H1 (cell line): Measurements from ENCODE around the gene NUP85. TPM values are rescaled to one million over a fixed set of nuclear protein-coding genes. Genes with fewer than 3 reads are reported as not detected.

ENCODE experiments used
- CTCF ChIA-PET: fragments of 300-600 bp; sonication (Branson Sonifier 250); formaldehyde crosslinking; loops from one replicate; lab custom pipeline; 2021; ENCODE audit not compliant: partially characterized antibody; lab: Charles Lee
- POLR2A ChIA-PET: fragments of 300-600 bp; sonication (Branson Sonifier 250); formaldehyde crosslinking; loops from one replicate; lab custom pipeline; 2021; ENCODE audit warnings: inconsistent platforms; ENCODE audit not compliant: partially characterized antibody; lab: Charles Lee
- DNase-seq, 2 experiments: peaks; one replicate each; pipeline versions ENCODE4 v3.0.0 to v3.0.0-alpha.2; 2010 to 2022; ENCODE audit warnings: low spot score in 2 of 2, low read depth in 1 of 2, mixed read lengths in 1 of 2
- FAIRE-seq: peaks from 2 replicates; lab custom pipeline; 2011; peaks lifted over from hg19 to GRCh38; lab: Jason Lieb, UNC
- H2AFZ ChIP-seq: 2 replicates; pipeline ENCODE4 v1.8.1; 2012; ENCODE audit warnings: low read length, inconsistent platforms
- H2AK5ac ChIP-seq: 2 replicates; pipeline ENCODE4 v1.6.1; 2013; ENCODE audit warnings: low read depth, low read length
- H2BK120ac ChIP-seq: replicated peaks from 2 replicates; pipeline ENCODE3; 2013; ENCODE audit warnings: low read depth, low read length, inconsistent platforms
- H2BK12ac ChIP-seq: 2 replicates; pipeline ENCODE4 v1.6.1; 2013; ENCODE audit warnings: low read depth, low read length
- H2BK15ac ChIP-seq: 2 replicates; pipeline ENCODE4 v1.6.1; 2013; ENCODE audit warnings: low read length
- H2BK20ac ChIP-seq: 2 replicates; pipeline ENCODE4 v1.6.1; 2013; ENCODE audit warnings: low read length
- H2BK5ac ChIP-seq: 2 replicates; pipeline ENCODE4 v1.6.1; 2013; ENCODE audit warnings: low read depth, low read length
- H3K14ac ChIP-seq: 2 replicates; pipeline ENCODE4 v1.6.1; 2013; ENCODE audit warnings: inconsistent platforms; ENCODE audit not compliant: insufficient read length
- H3K18ac ChIP-seq: 2 replicates; pipeline ENCODE4 v1.6.1; 2013; ENCODE audit warnings: low read length; ENCODE audit errors: extremely low read depth
- H3K23ac ChIP-seq: 2 replicates; pipeline ENCODE4 v1.6.1; 2013; ENCODE audit warnings: inconsistent platforms; ENCODE audit not compliant: insufficient read length
- H3K23me2 ChIP-seq: 2 replicates; pipeline ENCODE4 v1.6.1; 2013; ENCODE audit warnings: low read depth, low read length
- H3K27ac ChIP-seq: 2 replicates; pipeline ENCODE4 v1.6.1; 2011; ENCODE audit warnings: low read depth, low read length, inconsistent platforms
- H3K27me3 ChIP-seq, 4 experiments: replicated peaks in 1 of 4; 1 replicate in 1 of 4; 2 replicates in 3 of 4; pipeline versions ENCODE4 v1.6.1 to v1.8.1; 2011 to 2013; ENCODE audit warnings: low read length in 3 of 4, mild to moderate bottlenecking in 3 of 4, inconsistent platforms in 2 of 4, mixed read lengths in 2 of 4, moderate library complexity in 1 of 4; ENCODE audit not compliant: control insufficient read depth in 3 of 4, insufficient read depth in 3 of 4; ENCODE audit errors: extremely low read depth in 1 of 4
- H3K36me3 ChIP-seq, 4 experiments: 2 replicates each; pipeline versions ENCODE4 v1.6.1 to v1.8.1; 2011 to 2013; ENCODE audit warnings: mild to moderate bottlenecking in 4 of 4, low read length in 3 of 4, moderate library complexity in 2 of 4, control low read depth in 1 of 4, inconsistent platforms in 1 of 4; ENCODE audit not compliant: insufficient read depth in 4 of 4, control insufficient read depth in 2 of 4
- H3K4ac ChIP-seq: replicated peaks from 2 replicates; pipeline ENCODE3; 2013; ENCODE audit warnings: low read length, low read depth, mixed read lengths, inconsistent platforms; ENCODE audit not compliant: insufficient read length
- H3K4me1 ChIP-seq, 4 experiments: replicated peaks in 1 of 4; 1 replicate in 1 of 4; 2 replicates in 3 of 4; pipeline versions ENCODE4 v1.6.1 to v1.8.1; 2011 to 2013; ENCODE audit warnings: low read length in 3 of 4, inconsistent platforms in 2 of 4, mixed read lengths in 1 of 4; ENCODE audit not compliant: insufficient read depth in 4 of 4, control insufficient read depth in 3 of 4
- H3K4me2 ChIP-seq, 2 experiments: 2 replicates each; pipeline versions ENCODE4 v1.6.1 to v1.8.1; 2011 to 2013; ENCODE audit warnings: low read depth in 2 of 2, low read length in 2 of 2, control low read depth in 1 of 2, inconsistent platforms in 1 of 2, mild to moderate bottlenecking in 1 of 2; ENCODE audit not compliant: insufficient read depth in 1 of 2
- H3K4me3 ChIP-seq, 4 experiments: fragments of 200-600, 300-600 bp in 1 of 4; sonication (generic), shearing (Covaris generic), sonication (Bioruptor Twin) in 1 of 4; 2 replicates each; pipeline versions ENCODE4 v1.5.1 to v1.8.1; 2011 to 2016; ENCODE audit warnings: low read length in 4 of 4, low read depth in 3 of 4, control low read depth in 2 of 4, inconsistent platforms in 2 of 4, mild to moderate bottlenecking in 2 of 4, mixed read lengths in 1 of 4, moderate library complexity in 1 of 4; ENCODE audit not compliant: insufficient read depth in 2 of 4; ENCODE audit errors: extremely low read depth in 1 of 4
- H3K56ac ChIP-seq: replicated peaks from 2 replicates; pipeline ENCODE3; 2013; ENCODE audit warnings: low read depth, mild to moderate bottlenecking, mixed read lengths, low read length, inconsistent platforms; ENCODE audit not compliant: insufficient read length
- H3K79me1 ChIP-seq: 2 replicates; pipeline ENCODE4 v1.6.1; 2013; ENCODE audit warnings: low read depth, low read length, control low read depth
- H3K79me2 ChIP-seq, 2 experiments: 2 replicates each; pipeline versions ENCODE4 v1.6.1 to v1.8.1; 2012 to 2013; ENCODE audit warnings: low read length in 2 of 2, mild to moderate bottlenecking in 2 of 2, inconsistent platforms in 1 of 2; ENCODE audit not compliant: insufficient read depth in 2 of 2, control insufficient read depth in 1 of 2
- H3K9ac ChIP-seq, 4 experiments: replicated peaks in 1 of 4; 1 replicate in 1 of 4; 2 replicates in 3 of 4; pipeline versions ENCODE4 v1.6.1 to v1.8.1; 2011 to 2013; ENCODE audit warnings: low read depth in 3 of 4, low read length in 3 of 4, control low read depth in 2 of 4, mild to moderate bottlenecking in 2 of 4, moderate library complexity in 2 of 4, inconsistent platforms in 1 of 4; ENCODE audit errors: extremely low read depth in 1 of 4
- H3K9me3 ChIP-seq, 2 experiments: 2 replicates each; pipeline versions ENCODE4 v1.6.1 to v1.8.1; 2012 to 2013; ENCODE audit warnings: mild to moderate bottlenecking in 2 of 2, moderate library complexity in 2 of 2, control low read depth in 1 of 2, inconsistent platforms in 1 of 2, low read depth in 1 of 2, low read length in 1 of 2, mixed read lengths in 1 of 2; ENCODE audit not compliant: insufficient read depth in 2 of 2
- H4K20me1 ChIP-seq, 2 experiments: replicated peaks in 1 of 2; 2 replicates each; pipeline versions ENCODE3 to v1.8.1; 2011 to 2013; ENCODE audit warnings: inconsistent platforms in 2 of 2, low read length in 2 of 2, mild to moderate bottlenecking in 1 of 2; ENCODE audit not compliant: insufficient read depth in 2 of 2, control insufficient read depth in 1 of 2
- H4K5ac ChIP-seq: 2 replicates; pipeline ENCODE4 v1.6.1; 2013; ENCODE audit warnings: low read length, low read depth, mixed read lengths, inconsistent platforms; ENCODE audit not compliant: insufficient read length
- H4K8ac ChIP-seq: 2 replicates; pipeline ENCODE4 v1.8.0; 2013; ENCODE audit warnings: mild to moderate bottlenecking, moderate library complexity, low read length, inconsistent platforms; ENCODE audit not compliant: insufficient read depth; ENCODE audit errors: extremely low read depth
- H4K91ac ChIP-seq: replicated peaks from 2 replicates; pipeline ENCODE3; 2013; ENCODE audit warnings: low read length, mixed read lengths, inconsistent platforms; ENCODE audit not compliant: insufficient read length
- ASH2L ChIP-seq: fragments of 200-600, 300-600 bp; sonication (generic); IDR thresholded peaks from one replicate; pipeline ENCODE4 v1.7.1; 2017; ENCODE audit warnings: low read length
- ATF3 ChIP-seq: IDR thresholded peaks from 2 replicates; pipeline ENCODE4 v1.6.1; 2011; ENCODE audit warnings: low read depth, mild to moderate bottlenecking, low read length; ENCODE audit not compliant: insufficient read depth
- CBX5 ChIP-seq: fragments of 300-800, 300-1000 bp; sonication (generic); IDR thresholded peaks from 2 replicates; pipeline ENCODE4 v1.7.1; 2016; ENCODE audit warnings: antibody characterized with exemption, low read length, low read depth
- EP300 ChIP-seq, 2 experiments: IDR thresholded peaks; 1 replicate in 1 of 2; 2 replicates in 1 of 2; pipeline ENCODE4 v1.6.1; 2011 to 2012; ENCODE audit warnings: low read depth in 2 of 2, low read length in 2 of 2, mild to moderate bottlenecking in 2 of 2, borderline replicate concordance in 1 of 2, inconsistent platforms in 1 of 2, moderate library complexity in 1 of 2
- EZH2 ChIP-seq: fragments of 200-600 bp; sonication (generic); IDR thresholded peaks from 2 replicates; pipeline ENCODE4 v1.7.1; 2012; ENCODE audit warnings: low read depth, mild to moderate bottlenecking, moderate library complexity, low read length, inconsistent platforms; ENCODE audit not compliant: severe bottlenecking
- KDM4A ChIP-seq: IDR thresholded peaks from one replicate; pipeline ENCODE4 v1.7.1; 2012; ENCODE audit warnings: low read depth, mild to moderate bottlenecking, moderate library complexity, low read length, inconsistent platforms; ENCODE audit not compliant: severe bottlenecking
- RFX5 ChIP-seq: IDR thresholded peaks from 2 replicates; pipeline ENCODE4 v1.6.1; 2011; ENCODE audit warnings: low read depth, low read length, improper control_type of control experiment, borderline replicate concordance
- SIRT6 ChIP-seq: IDR thresholded peaks from one replicate; pipeline ENCODE4 v1.7.1; 2012; ENCODE audit warnings: low read length, inconsistent platforms
- SIX5 ChIP-seq: IDR thresholded peaks from 2 replicates; pipeline ENCODE4 v1.6.1; 2011; ENCODE audit warnings: mild to moderate bottlenecking, low read depth, low read length
- SP1 ChIP-seq: IDR thresholded peaks from 2 replicates; pipeline ENCODE4 v1.6.1; 2011; ENCODE audit warnings: low read depth, low read length
- SP2 ChIP-seq: IDR thresholded peaks from 2 replicates; pipeline ENCODE4 v1.6.1; 2012; ENCODE audit warnings: mild to moderate bottlenecking, low read length, inconsistent platforms
- SP4 ChIP-seq: IDR thresholded peaks from 2 replicates; pipeline ENCODE4 v1.6.1; 2012; ENCODE audit warnings: low read length, inconsistent platforms
- TBP ChIP-seq: IDR thresholded peaks from 2 replicates; pipeline ENCODE4 v1.6.1; 2011; ENCODE audit warnings: low read depth, low read length, improper control_type of control experiment
- TEAD4 ChIP-seq: IDR thresholded peaks from 2 replicates; pipeline ENCODE4 v1.6.1; 2012; ENCODE audit warnings: low read depth, low read length, inconsistent platforms, mixed read lengths
- YY1 ChIP-seq: IDR thresholded peaks from 2 replicates; pipeline ENCODE4 v1.6.1; 2011; ENCODE audit warnings: low read depth, mild to moderate bottlenecking, low read length
- WGBS, 2 experiments: shearing (Covaris generic) in 1 of 2; methylation state at CpG; one replicate each; pipeline versions ENCODE4 v1.1.6 to v1.1.7; 2013 to 2015; ENCODE audit warnings: low lambda C conversion rate in 2 of 2, mixed read lengths in 2 of 2, inconsistent platforms in 1 of 2, low coverage in 1 of 2, missing lambda C conversion rate in 1 of 2; ENCODE audit not compliant: insufficient replicate concordance in 2 of 2, insufficient coverage in 1 of 2, insufficient read length in 1 of 2; ENCODE audit errors: extremely low coverage in 1 of 2, missing lambda C conversion rate in 1 of 2; 5-methylcytosine and 5-hydroxymethylcytosine counted together
- polyA plus RNA-seq, 7 experiments: library from polyadenylated mRNA; depleted of rRNA in 3 of 7; stranded (reverse) in 5 of 7; unstranded in 2 of 7; fragments of >200 nt in 5 of 7; fragments of 200-250 nt in 2 of 7; gene quantifications; 1 replicate in 5 of 7; 2 replicates in 1 of 7; 4 replicates in 1 of 7; pipeline versions ENCODE4 v1.2.1 to v1.2.3, GENCODE V29; 2011 to 2013; ENCODE audit warnings: missing spikeins in 2 of 7, mixed read lengths in 2 of 7
- total RNA-seq: library from RNA; stranded (reverse); fragmentation: NEBNext Ultra II Directional; extraction: Animal tissue kit (Norgen Biotek cat#: 25700); gene quantifications from 2 replicates; pipeline ENCODE4 v1.2.1, GENCODE V29; 2021

NUP85 gene
- total and polyA plus RNA-seq, 2 of the 8 experiments (the other 6 are each of a cell fraction or from before 2014, with no cell fraction given) = 98.5 to 154 TPM

DNA sequence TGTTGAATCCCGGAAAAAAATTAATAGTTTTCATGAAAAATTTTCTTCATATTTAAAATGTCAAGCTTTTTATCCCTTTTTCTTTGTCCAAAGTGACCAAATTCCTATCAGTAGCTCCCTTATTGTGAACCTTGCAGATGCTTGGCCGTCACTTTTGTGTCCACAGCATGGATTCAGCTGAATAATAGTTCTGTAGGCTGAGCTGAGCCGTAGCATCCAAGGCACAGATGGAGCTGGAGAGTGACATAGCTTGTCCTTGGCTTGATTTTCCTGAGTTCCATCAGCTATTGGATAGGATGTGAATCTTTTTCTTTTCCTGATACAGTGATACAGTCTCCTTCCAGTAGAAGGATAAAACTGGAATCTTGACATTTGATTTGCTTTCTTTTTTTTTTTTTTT is 3.6 kb downstream of the NUP85 start:
- Histone ChIP-seq H3K79me2 (peaks cover 6 to 38% of the 10 kb centered on the region in 2 experiments), H2BK5ac (no peak overlapping the region), H3K27me3 (no peaks in the 10 kb centered on the region), H3K4me1 (peaks cover 0 to 2% (median 0%) of the 10 kb centered on the region in 4 experiments; a peak in 2 of 7 replicates), H4K91ac (no peak overlapping the region), H2BK12ac (no peak overlapping the region), H4K20me1 (peaks cover 0 to 3% of the 10 kb centered on the region in 2 experiments), H2BK15ac (no peak overlapping the region), H4K8ac (no peak overlapping the region), H3K4me2 (no peak overlapping the region), H2BK120ac (no peak overlapping the region), H3K79me1 (no peaks in the 10 kb centered on the region), H2AFZ (no peak overlapping the region), H3K23ac (no peak overlapping the region), H3K9me3 (no peaks in the 10 kb centered on the region), H3K4me3 (no peak overlapping the region), H3K56ac (no peak overlapping the region), H3K36me3 (peaks cover 16 to 43% (median 35%) of the 10 kb centered on the region in 4 experiments), H3K4ac (no peak overlapping the region), H4K5ac (no peak overlapping the region), H3K18ac (no peak overlapping the region), H3K14ac (no peak overlapping the region), H3K9ac (no peak overlapping the region), H3K23me2 (no peaks in the 10 kb centered on the region; the same call in 1 of the 2 replicates), H2AK5ac (no peak overlapping the region), H3K27ac (no peak overlapping the region), H2BK20ac (no peak overlapping the region)
- ChIA-PET POLR2A (interaction anchor here (0.7 to 1.4 kb wide), 4 partner anchors 10 to 64 kb away, joined by 3 to 4 read pairs (median 4); no protein-coding TSS in a partner anchor), CTCF (interaction anchor here (0.6 to 2.5 kb wide), 3 partner anchors 29 to 699 kb away, joined by 3 to 8 read pairs (median 4); no protein-coding TSS in a partner anchor)
- FAIRE-seq (no peak), DNase-seq (no peak)
- 85% methylated on average over 3 of the region's 3 CpGs; no CpG with 5 or more reads in 1 of the 2 experiments for WGBS, 2 experiments
- TF ChIP-seq RFX5 (no peak), SP2 (no peak), SP4 (no peak), CBX5 (no peak), TEAD4 (no peak), SIRT6 (no peak), KDM4A (no peak), SIX5 (no peak), TBP (no peak), EP300 (IDR thresholded peaks at IDR 0.05; ENCODE audit: borderline replicate concordance in 1 of 2, low read depth in 2 of 2, low read length in 2 of 2) (no peak), SP1 (no peak), EZH2 (no peak), YY1 (no peak), ATF3 (no peak), ASH2L (no peak)
